OCI-LY1 (cell line): ENCODE measurements around the gene ROBO4.

Experiments
- EZH2 ChIP-seq: fragments of 200-600 bp; sonication (generic), shearing (Covaris generic); IDR thresholded peaks from 2 replicates; pipeline ENCODE4 v1.8.0; 2017; ENCODE audit warnings: borderline replicate concordance, mixed run types, mild to moderate bottlenecking, antibody characterized with exemption, low read length, moderate library complexity, mixed read lengths
- TF ChIP-seq, protein P1 (sequence below): fragments of 200-600 bp; sonication (generic), shearing (Covaris generic); IDR thresholded peaks from 2 replicates; pipeline ENCODE4 v1.5.1; 2017; ENCODE audit warnings: mild to moderate bottlenecking, antibody characterized with exemption, low read length, moderate library complexity, mixed read lengths

DNA sequence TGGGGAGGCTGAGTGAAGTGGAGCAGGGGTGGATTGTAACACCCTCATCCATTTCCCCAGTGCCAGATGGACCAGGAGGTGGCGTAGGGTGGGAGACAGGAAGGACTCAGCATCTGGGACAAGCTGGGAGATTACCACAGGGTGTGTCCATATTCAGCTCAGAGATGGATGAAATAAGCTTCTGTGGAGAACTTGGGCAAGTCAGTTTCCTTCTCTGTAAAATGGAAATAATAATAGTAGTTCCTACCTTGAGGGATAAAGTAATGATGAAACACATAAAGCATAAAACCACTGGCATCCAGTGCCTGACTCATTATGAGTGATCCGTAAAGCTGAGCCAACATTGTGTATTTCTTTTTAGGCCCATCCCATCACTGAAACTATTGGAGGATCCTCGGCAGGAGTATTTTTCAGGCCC is 607 bp upstream of the ROBO4 start:
- TF ChIP-seq, protein P1, sequence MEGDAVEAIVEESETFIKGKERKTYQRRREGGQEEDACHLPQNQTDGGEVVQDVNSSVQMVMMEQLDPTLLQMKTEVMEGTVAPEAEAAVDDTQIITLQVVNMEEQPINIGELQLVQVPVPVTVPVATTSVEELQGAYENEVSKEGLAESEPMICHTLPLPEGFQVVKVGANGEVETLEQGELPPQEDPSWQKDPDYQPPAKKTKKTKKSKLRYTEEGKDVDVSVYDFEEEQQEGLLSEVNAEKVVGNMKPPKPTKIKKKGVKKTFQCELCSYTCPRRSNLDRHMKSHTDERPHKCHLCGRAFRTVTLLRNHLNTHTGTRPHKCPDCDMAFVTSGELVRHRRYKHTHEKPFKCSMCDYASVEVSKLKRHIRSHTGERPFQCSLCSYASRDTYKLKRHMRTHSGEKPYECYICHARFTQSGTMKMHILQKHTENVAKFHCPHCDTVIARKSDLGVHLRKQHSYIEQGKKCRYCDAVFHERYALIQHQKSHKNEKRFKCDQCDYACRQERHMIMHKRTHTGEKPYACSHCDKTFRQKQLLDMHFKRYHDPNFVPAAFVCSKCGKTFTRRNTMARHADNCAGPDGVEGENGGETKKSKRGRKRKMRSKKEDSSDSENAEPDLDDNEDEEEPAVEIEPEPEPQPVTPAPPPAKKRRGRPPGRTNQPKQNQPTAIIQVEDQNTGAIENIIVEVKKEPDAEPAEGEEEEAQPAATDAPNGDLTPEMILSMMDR = no peak
- TF ChIP-seq EZH2 = no peak
